Small intestine (tissue), 7 donors: ENCODE results near the gene NDUFAF2. TPM values are rescaled to one million over a fixed set of nuclear protein-coding genes. Genes with fewer than 3 reads are reported as not detected.
A peak's percentile ranks its signal among the peaks of the same experiment; 100 is the strongest.

ENCODE experiments used
- DNase-seq, 2 donors: peaks; one replicate each; pipeline versions ENCODE4 v3.0.0 to v3.0.0-alpha.2; 2013
- FAIRE-seq: peaks from 2 replicates; lab custom pipeline; 2012; peaks lifted over from hg19 to GRCh38; lab: Jason Lieb, UNC
- H3K27ac ChIP-seq, 3 donors: one replicate each; pipeline ENCODE4 v1.5.1; 2013; ENCODE audit warnings: low read length in 2 of 3, mild to moderate bottlenecking in 2 of 3, control low read depth in 1 of 3, inconsistent platforms in 1 of 3, low read depth in 1 of 3, moderate library complexity in 1 of 3
- H3K27me3 ChIP-seq, 3 donors: one replicate each; pipeline ENCODE4 v1.6.1; 2013; ENCODE audit warnings: low read length in 3 of 3, inconsistent platforms in 1 of 3; ENCODE audit not compliant: control insufficient read depth in 3 of 3, insufficient read depth in 3 of 3
- H3K36me3 ChIP-seq, 3 donors: one replicate each; pipeline ENCODE4 v1.6.1; 2013; ENCODE audit warnings: low read length in 3 of 3, inconsistent platforms in 1 of 3, low read depth in 1 of 3, mild to moderate bottlenecking in 1 of 3, moderate library complexity in 1 of 3; ENCODE audit not compliant: control insufficient read depth in 3 of 3, insufficient read depth in 2 of 3
- H3K4me1 ChIP-seq, 3 donors: one replicate each; pipeline ENCODE4 v1.6.1; 2013; ENCODE audit warnings: low read length in 2 of 3, inconsistent platforms in 1 of 3, low read depth in 1 of 3, mild to moderate bottlenecking in 1 of 3, moderate library complexity in 1 of 3; ENCODE audit not compliant: control insufficient read depth in 3 of 3, insufficient read depth in 2 of 3
- H3K4me3 ChIP-seq, 3 donors: one replicate each; pipeline ENCODE4 v1.5.1; 2013; ENCODE audit warnings: low read length in 3 of 3, control low read depth in 1 of 3, inconsistent platforms in 1 of 3, low read depth in 1 of 3, mild to moderate bottlenecking in 1 of 3, moderate library complexity in 1 of 3
- H3K9me3 ChIP-seq, 2 donors: one replicate each; pipeline ENCODE4 v1.6.1; 2013; ENCODE audit warnings: low read depth in 1 of 2, low read length in 1 of 2; ENCODE audit not compliant: control insufficient read depth in 2 of 2, insufficient read depth in 1 of 2
- WGBS, 3 donors: extraction: QIAGEN DNeasy Blood & Tissue Kit; methylation state at CpG; one replicate each; pipeline ENCODE4 v1.1.7; 2013; 5-methylcytosine and 5-hydroxymethylcytosine counted together
- polyA plus RNA-seq, 4 donors: library from polyadenylated mRNA; stranded (reverse) in 3 of 4; unstranded in 1 of 4; fragments of 200-250 nt in 3 of 4; fragments of 120-200 nt in 1 of 4; gene quantifications; one replicate each; pipeline versions ENCODE4 v1.2.1 to v1.2.3, GENCODE V29; 2013
- donor health status: healthy with polysubstance abuse.
- donor health status: control.
- donor health status: control.
- donor health status: Bipolar disorder and iron deficiency.
- donor health status: healthy.

Gene NDUFAF2
- polyA plus RNA-seq, 4 donors: 27.6 to 60.3 (median 38.3) TPM

DNA sequence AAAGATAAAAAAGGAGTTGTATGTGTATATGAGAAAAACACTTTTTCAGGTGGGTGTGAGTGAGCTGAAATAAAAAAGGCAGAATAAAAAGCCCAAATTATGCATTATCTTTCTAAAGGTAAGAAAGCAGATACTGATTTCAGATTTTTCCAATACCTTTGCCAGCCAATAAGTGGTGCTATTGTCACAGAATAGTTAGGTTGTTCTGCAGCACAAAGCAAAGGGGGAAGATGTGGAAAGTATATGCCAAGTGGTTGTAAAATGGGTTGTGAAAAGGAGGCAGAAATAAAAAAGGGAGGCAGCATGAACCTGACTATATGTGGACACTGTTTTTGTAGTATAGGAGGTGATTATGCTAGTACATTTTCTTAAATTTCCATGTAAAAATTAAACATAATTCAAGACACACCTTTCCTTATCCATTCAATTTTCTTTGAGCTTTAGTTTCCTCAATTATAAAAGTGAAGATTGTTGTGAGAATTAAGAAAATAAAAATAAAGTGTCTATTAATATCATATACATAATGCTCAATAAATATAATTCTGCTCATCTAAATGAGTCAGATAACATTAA is 110.5 kb downstream of the NDUFAF2 start:
- peaks cover 0 to 25% (median 2%) of the 10 kb centered on the region in 3 donors for H3K4me1 ChIP-seq
- H3K27me3 ChIP-seq: no peaks in the 10 kb centered on the region
- no peak overlapping the region for H3K27ac ChIP-seq
- H3K9me3 ChIP-seq: no peaks in the 10 kb centered on the region
- H3K36me3 ChIP-seq: no peaks in the 10 kb centered on the region
- DNase-seq (peak; percentile 61 to 65), FAIRE-seq (peak; percentile 33)
- H3K4me3 ChIP-seq: no peak overlapping the region

DNA sequence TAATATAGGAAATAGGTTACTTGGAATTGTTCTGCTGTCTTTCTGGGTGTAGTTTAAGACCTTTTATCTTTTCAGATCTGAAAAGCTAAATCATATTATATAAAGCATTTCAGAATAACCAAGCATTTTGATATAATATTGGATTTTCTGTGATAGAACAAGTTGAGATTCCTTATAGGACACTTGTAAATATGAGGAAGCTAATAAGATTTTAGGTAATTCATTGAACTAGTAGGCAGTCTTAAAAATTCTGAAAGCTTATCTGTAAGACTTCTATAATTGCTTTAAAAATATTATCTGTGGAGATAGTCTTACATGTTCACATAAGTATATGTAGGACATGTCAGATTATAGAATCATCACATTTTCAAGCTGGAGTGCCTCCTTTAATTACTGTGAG is 114.5 kb downstream of the NDUFAF2 start:
- FAIRE-seq (no peak), DNase-seq (no peak)
- Histone ChIP-seq H3K4me3 (no peak overlapping the region), H3K9me3 (peaks cover 0 to 9% of the 10 kb centered on the region in 2 donors), H3K36me3 (no peaks in the 10 kb centered on the region), H3K27me3 (no peaks in the 10 kb centered on the region), H3K27ac (no peak overlapping the region), H3K4me1 (no peaks in the 10 kb centered on the region)

DNA sequence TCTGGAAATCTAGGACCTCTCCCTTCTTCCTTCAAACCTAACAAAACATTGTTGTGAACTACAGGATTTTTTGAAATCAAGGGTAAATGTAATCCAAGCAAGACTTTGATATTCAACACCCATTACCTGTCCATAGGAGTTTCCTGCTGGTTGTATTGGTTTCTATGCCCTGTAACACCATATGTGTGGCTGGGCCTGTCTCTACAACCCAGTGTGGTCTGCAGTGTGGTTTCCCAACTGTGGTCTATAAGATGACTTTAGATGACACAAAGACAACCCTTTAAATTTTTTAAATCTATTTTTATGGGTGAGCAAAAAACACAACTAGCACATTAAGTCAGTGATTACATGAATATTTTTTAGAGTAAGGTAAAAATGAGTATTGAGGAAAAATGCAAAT is 124.1 kb downstream of the NDUFAF2 start:
- no peak for FAIRE-seq
- no peak overlapping the region for H3K27ac ChIP-seq
- no peaks in the 10 kb centered on the region for H3K27me3 ChIP-seq
- H3K4me3 ChIP-seq: no peak overlapping the region
- no peaks in the 10 kb centered on the region for H3K9me3 ChIP-seq
- peaks cover 0 to 2% (median 0%) of the 10 kb centered on the region in 3 donors for H3K36me3 ChIP-seq
- peaks cover 0 to 8% (median 0%) of the 10 kb centered on the region in 3 donors for H3K4me1 ChIP-seq
- DNase-seq: no peak

DNA sequence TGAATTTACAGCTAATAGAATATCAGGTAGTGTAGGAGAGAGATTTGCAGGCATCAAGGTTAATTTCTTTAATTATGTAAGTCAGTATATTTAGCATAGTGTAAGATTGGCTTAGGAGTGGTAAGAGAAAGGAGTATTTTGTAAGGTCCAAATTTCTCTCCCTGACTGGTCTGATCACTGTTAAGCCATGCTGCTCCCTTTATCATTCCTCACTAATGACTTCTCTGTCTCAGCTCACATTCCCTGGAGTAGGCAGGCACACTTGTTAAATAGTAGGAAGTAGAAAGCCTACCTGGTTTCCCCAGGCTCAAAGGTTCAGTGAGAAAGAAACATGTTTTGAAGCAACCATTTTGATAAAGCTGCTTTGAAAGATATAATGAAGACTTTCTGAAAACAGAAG is 126.5 kb downstream of the NDUFAF2 start:
- Histone ChIP-seq H3K27me3 (no peaks in the 10 kb centered on the region), H3K27ac (peak overlapping the region in 2 of 3 donors; percentile 31 to 63), H3K36me3 (peaks cover 0 to 2% (median 0%) of the 10 kb centered on the region in 3 donors), H3K4me1 (peaks cover 0 to 8% (median 0%) of the 10 kb centered on the region in 3 donors), H3K4me3 (no peak overlapping the region), H3K9me3 (no peaks in the 10 kb centered on the region)
- peak; percentile 63 to 70 for DNase-seq
- no peak for FAIRE-seq

DNA sequence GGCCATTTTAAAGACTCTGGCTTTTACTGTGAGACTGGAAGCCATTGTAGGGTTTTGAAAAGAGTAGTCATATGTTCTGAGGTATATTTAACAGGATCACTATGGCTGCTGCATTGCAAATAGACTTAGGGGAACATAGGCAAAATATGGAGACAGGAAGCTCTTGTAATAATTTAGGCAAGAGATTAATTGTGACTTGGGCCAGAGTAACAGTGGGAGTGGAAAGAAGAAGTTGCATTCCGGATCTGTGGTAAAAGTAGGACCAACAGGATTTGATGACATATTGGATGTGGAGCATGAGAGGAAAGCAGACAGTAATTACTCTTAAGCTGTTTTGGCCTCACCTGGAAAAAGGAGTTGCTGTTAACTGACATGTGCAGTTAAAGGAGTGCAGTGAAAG is 131.6 kb downstream of the NDUFAF2 start:
- no peaks in the 10 kb centered on the region for H3K9me3 ChIP-seq
- FAIRE-seq (no peak), DNase-seq (no peak)
- no peaks in the 10 kb centered on the region for H3K27me3 ChIP-seq
- H3K36me3 ChIP-seq: peaks cover 0 to 2% (median 0%) of the 10 kb centered on the region in 3 donors
- H3K4me1 ChIP-seq: peaks cover 0 to 4% (median 3%) of the 10 kb centered on the region in 3 donors
- no peak overlapping the region for H3K4me3 ChIP-seq
- H3K27ac ChIP-seq: no peak overlapping the region
- WGBS, 3 donors: 72 to 93% (median 92%) methylated on average over 1 of the region's 1 CpG

DNA sequence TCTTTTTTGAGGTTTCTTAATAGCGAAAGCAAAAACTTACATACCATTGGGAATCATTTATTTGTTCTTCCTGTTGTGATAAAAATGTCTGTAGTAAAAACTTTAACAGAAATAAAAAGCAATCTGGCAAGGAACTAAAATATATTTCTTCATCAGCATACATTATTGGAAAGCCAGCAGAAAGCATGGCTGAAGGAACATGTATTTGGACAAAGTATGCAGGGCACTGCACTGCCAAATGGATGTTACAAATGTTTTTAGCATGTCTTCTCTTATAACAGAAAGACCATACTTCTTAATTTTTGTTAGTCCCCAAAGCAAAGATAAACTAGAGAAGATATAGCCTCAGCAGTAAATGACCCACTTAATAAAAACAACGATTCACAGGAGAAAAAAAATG is 136.7 kb downstream of the NDUFAF2 start:
- H3K27ac ChIP-seq: no peak overlapping the region
- no peak overlapping the region for H3K4me3 ChIP-seq
- H3K9me3 ChIP-seq: peaks cover 0 to 4% of the 10 kb centered on the region in 2 donors
- no peak for DNase-seq
- no peaks in the 10 kb centered on the region for H3K27me3 ChIP-seq
- H3K36me3 ChIP-seq: peaks cover 0 to 2% (median 0%) of the 10 kb centered on the region in 3 donors
- FAIRE-seq: no peak
- H3K4me1 ChIP-seq: peaks cover 0 to 3% (median 0%) of the 10 kb centered on the region in 3 donors
- 83 to 95% (median 91%) methylated on average over 2 of the region's 2 CpGs for WGBS, 3 donors

DNA sequence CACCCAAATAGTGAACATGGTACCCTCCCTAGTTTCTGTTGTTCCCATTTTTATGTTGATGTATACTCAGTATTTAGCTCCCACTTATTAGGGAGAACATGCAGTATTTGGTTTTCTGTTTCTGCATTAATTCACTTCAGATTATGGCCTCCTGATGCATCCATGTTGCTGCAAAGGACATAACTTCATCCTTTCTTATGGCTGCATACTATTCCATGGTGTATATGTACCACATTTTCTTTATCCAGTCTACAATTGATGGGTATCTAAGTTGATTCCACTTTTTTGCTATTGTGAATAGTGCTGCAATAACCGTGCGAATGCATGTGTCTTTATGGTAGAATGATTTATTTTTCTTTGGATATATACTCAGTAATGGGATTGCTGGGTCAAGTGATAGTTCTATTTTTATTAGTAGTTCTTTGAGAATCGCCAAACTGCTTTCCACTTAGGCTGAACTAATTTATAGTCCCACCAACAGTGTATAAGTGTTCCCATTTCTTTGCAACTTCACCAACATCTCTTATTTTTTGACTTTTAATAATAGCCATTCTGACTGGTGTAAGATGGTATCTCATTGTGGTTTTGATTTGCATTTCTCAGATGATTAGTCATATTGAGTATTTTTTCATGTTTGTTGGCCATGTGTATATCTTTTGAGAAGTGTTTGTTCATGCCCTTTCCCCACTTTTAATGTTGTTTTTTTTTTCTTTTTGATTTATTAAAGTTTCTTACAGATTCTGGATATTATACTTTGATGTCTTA is 137.7 kb downstream of the NDUFAF2 start:
- FAIRE-seq (no peak), DNase-seq (no peak)
- Histone ChIP-seq H3K36me3 (peaks cover 0 to 2% (median 0%) of the 10 kb centered on the region in 3 donors), H3K4me3 (no peak overlapping the region), H3K27me3 (no peaks in the 10 kb centered on the region), H3K27ac (no peak overlapping the region), H3K9me3 (peaks cover 0 to 4% of the 10 kb centered on the region in 2 donors), H3K4me1 (peaks cover 0 to 3% (median 0%) of the 10 kb centered on the region in 3 donors)
- 94 to 99% (median 96%) methylated on average over 3 of the region's 3 CpGs for WGBS, 3 donors

DNA sequence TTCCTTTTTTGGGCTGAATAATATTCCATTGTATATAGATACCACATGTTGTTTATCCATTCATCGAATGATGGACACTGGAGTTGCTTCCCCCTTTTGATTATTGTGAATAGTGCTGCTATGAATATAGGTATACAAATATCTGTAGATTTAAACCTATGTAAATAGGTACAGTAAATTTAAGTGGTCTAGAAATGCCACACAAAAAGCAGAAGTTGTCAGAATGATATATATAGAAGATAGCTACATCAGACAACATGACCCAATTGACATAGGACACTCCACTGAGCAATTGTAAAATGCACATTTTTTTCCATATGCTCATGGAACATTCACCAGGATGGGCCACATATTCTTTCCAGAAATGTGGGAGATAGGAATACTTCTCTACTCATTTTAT is 139.7 kb downstream of the NDUFAF2 start:
- no peak overlapping the region for H3K27ac ChIP-seq
- DNase-seq (no peak), FAIRE-seq (no peak)
- H3K4me1 ChIP-seq: peaks cover 0 to 1% (median 0%) of the 10 kb centered on the region in 3 donors
- WGBS, 3 donors: 91 to 95% (median 92%) methylated on average over 1 of the region's 1 CpG
- peaks cover 0 to 2% (median 0%) of the 10 kb centered on the region in 3 donors for H3K36me3 ChIP-seq
- H3K27me3 ChIP-seq: no peaks in the 10 kb centered on the region
- peaks cover 0 to 4% of the 10 kb centered on the region in 2 donors for H3K9me3 ChIP-seq
- H3K4me3 ChIP-seq: no peak overlapping the region
